Stimulated activated CD8-positive, alpha-beta memory T cell treated with anti-CD3 and anti-CD28 coated beads, Interleukin-15, amount 100 ng/mL, for 1 hour (primary cell): ENCODE measurements around the gene SIDT2.

Source experiments
- DNase-seq: peaks from one replicate; pipeline ENCODE4 v3.0.0-alpha.2; 2020; ENCODE audit warnings: low read depth

SIDT2 gene

DNA sequence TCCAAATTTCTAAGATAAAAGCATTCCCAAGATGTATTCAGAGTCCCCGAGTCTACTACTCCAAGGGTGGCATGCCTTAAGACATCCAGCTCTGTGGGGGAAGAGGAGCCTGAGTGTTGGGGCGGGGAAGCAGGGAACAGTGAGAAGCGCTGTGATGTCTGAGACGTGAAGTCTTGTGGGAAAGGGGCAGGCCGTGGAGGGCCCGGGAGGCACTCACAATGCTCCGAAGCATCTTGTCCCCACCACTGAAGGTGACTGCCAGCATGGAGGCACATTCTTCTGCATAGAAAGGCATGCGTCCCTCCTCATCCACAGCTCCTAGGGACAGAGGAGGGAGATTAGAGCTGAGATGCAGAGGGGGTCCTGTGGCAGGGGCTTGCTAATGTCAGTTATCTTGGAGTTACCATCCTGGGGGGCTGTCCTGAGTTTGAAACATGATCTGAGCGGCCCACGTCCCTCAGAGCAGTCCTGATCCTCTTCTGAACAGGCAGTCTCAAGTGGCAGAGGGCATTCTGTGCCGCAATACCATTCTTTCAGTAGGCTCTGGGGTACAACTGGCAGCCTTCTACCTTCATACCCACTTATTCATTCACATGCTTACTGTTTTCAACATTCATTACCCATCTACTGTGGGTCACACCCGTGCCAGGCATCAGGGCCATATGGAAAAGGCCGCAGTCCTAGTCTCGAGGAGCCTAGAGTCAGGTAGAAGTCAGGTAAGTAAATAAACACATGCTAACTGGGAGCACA is 44.6 kb downstream of the SIDT2 start:
- no peak for DNase-seq

DNA sequence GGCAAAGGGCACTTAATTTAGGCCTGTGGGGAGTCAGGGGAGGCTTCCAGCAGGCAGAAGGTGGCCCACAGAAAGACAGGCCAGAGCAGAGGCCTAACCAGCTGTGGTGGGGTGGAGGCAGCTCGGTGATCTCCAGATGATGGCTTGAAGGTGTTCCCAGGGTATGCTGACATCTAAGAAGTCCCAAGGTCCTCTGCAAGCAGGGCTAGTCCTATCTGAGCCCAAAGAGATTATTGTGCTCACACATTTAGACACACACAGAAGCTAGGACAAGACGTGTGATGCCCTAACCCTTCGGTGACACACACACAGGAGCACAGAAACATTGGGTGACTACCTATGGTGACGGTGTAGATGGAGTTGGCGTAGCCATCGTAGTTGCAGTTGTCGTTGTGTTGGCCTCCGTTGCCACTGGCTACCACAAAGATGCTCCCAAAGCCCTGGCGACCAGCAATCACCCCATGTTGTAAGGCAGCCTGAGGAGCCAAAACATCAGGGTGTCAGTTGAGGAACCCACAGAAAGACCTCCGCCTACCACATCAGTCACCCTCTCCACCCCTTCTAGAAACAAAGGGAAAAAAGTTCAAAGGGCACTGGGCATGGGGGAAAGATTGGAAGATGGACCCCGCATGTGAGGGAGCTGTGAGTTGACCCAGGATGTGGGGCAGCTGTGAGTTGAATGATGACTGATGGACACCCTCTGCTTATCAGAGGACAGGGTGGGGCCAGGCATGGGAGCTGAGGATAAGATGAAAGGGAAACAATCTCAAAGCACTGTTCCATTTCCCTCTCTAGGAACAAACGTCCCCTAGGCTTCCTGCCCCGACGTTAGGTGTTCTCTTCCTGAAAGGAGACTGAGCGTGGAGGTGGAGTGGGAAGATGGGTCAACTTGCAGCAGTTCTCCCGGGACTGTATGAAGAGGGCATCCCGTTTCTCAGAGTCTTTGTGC is 45.5 kb downstream of the SIDT2 start:
- DNase-seq: no peak

DNA sequence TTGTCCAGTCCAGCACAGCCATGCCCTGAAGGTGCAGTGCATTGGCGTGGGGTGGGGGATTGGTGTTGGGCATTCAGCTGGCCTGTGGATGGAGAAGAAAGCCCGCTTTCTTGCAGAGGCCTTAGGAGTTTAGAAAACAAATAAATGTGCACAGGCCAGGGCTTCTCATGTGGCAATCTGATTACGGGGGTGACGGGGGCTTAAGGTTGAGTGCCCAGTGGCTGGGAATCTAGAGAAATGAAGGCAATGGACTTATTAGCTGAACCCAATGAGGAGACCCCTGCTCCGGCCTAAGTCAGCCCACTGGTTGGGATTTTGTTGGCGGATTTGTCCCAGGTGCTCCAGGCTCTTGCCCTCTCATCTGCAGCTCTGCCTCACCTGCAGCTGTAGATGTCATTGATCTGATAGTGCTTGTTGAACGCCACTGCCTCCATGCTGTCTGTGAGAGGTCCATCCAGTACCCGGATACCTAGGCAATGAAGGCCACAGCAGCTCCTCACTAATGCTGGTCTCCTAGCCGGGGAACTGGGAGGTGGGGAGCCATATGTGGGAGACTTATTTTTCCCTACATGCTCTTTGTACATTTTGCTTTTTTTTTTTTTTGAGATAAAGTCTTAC is 47.1 kb downstream of the SIDT2 start:
- DNase-seq: no peak

DNA sequence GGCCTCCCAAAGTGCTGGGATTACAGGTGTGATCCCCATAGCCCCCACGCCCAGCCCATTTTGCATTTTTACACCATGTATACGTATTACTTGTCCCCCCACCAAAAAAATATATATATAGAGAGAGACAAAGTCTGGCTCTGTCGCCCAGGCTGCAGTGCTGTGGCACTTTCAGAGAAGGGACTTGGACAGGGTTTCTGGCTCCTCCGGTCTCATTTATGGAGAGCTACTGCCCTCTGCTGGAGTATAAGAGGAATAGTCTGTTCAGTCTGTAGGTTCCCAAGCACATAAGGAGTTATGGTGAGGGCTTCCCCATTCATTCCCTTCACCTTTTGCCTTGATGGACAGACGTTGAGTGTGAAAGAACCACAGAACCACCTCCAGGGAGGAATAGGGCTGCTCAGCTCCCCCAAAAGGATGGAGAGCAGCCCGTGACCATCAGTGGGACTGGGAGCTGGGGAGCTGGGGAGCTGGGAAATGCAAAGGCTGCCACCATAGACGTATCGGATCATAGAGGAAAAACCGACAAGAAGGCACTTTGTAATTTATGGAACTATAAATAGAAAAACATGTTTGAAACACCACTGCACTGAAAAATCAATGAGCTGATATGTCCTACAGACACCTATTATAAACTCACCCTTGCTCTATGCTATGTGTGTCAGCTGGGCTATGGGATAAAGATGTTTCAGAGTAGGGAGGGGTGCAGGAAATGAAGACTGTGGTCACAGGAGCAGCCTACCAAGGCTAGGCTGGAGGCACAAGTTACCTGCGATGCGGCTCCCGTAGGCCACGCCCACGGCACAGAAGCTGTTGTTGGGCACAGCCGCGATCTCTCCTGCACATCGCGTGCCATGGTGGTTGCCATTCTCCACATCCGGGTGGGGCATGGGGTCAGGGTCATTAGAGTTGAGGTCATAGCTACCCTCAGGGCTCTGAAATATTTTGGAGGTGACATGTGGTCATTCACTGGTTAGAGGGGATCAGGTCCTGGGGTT is 48.1 kb downstream of the SIDT2 start:
- DNase-seq: no peak

DNA sequence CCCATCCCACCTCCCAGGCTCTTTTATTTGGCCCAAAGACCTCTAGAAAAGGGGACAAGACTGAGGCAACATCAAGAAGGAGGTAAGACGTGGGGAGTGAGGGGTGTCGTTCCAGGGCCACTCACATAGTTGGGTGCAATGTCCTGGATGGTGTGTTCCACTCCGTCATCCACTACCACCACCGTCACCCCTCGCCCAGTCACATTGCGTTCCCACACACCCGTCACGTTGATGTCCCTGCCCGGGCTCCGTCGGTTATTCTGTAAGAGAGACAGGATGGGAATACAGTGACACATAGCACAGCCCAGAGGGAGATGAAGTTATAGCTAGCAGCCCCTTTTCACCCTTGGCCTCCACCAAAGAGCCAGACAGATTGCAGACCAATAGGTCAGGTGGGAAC is 49.5 kb downstream of the SIDT2 start:
- DNase-seq: no peak

DNA sequence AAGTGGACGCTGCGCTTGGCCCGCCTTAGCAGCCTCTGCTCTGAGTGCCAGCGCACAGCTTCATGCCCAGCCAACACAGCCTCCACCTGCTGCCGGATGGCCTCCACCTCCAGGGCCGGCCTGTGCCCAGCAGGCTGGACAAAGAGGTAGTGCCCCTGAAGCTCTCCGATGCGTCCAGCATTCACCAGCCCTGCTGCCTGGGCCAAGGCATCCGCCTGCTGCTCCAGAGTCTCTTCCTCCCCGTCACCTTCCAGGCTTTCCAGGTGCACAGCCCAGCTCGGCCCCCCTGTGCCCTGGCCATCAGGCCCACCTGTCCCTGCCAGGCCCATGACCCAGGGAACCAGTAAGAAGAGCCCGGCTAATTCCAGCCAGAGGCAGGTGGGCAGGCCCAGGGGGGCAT is 50.9 kb downstream of the SIDT2 start:
- DNase-seq: no peak

DNA sequence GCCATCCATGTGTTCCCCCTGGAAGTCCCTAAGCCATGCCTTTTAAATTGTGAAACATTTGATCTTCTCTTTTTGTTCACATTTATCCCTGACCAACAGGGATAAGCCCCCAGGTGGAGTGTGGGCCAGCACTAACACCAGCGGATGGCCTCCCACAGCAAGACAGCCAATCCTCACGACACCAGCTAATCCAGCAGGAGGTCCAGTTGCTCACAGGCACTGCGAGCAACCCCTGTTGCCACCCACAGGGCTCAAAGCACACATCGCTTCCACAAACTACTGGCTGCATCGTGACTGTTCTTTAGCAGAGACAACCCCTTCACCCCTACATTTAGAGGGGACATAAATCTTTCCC is 51.4 kb downstream of the SIDT2 start:
- no peak for DNase-seq

DNA sequence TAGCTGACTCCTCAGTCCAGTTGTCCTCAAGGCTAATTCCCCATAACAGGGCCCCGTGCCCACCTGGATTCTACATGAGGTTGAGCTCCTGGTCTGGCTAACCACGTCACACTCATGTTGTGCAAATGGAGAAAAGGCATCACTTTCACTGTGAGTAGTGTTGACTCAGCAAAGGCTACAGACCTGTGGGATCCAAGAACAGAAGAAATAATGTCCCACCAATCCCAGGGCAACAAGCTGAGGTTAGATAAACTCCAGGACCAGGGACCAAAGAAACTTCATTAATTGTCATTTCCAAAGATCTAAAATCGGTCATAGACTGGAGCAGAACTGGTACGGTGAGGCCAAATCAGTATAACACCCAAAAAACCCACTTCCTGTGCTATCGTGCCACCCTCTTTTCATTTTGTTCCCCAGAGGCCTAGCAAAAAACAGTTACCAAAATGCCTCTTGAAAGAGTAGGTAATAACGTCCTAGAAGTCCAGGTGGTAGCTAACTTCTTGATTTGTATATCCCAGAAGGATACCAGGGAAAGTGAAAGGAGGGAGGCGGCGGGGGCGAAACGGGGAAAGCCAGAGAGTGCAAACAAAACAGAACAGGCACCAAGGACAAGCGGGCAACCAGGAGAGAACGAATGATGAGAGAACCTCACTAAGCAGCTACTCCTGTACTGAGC is 51.9 kb downstream of the SIDT2 start:
- no peak for DNase-seq

DNA sequence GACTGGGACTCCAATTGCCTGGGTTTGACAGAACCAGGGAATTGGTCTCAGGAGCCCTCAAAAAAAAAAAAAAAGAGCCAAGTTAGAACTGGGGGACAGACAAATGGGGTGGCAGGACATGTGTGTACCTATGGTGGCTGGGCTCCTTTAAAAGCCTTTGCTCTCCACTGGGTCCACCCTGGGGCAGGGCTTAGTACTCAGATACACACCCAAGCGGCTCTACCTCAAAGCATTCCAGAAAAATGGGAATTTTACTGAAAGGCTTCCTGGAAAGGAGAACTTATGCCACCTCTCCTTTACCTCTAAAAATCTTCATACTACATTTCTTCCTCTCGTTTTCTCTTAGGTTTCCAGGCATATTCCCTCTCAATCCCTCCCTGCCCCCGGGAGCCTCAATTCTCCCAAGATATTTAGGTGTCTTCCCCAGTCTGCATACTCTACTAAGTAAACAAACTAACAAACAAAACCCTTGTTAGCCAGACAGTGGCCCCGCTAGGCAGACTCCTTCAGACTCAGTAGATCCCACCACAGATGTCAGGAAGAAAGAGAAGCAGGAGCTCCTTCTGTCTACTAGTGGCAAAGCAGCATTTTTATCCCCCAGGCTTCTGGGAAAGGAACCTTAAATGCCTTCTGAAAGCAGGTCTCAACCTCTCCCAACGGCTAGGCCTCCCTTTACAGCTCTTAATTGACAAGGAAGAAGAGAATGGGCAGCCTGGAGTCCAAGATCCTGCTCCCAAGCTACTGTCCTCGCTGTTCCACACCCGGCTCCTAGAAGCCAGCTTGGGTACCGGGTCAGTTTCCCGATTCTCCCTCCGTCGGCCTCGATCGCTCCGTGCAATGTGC is 52.7 kb downstream of the SIDT2 start:
- no peak for DNase-seq

DNA sequence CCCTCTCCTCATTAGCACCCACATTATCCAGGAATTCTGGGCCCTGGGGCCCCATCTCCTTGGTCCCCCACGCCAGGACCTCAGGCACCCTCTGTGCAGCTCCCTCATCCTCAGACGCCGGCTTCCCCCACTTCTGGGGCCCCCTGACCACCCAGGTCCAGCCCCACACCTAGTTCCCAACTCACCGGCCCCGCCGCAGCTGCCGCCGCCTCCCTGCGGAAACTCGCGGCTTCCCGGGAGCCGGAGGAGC is 53.2 kb downstream of the SIDT2 start, which contains the start of gene PCSK7:
Gene PCSK7, minus strand, starts transcription at position 232 of the 250 bp plus-strand sequence. CDS start 2,229 bp downstream, outside the sequence.
- no peak for DNase-seq

DNA sequence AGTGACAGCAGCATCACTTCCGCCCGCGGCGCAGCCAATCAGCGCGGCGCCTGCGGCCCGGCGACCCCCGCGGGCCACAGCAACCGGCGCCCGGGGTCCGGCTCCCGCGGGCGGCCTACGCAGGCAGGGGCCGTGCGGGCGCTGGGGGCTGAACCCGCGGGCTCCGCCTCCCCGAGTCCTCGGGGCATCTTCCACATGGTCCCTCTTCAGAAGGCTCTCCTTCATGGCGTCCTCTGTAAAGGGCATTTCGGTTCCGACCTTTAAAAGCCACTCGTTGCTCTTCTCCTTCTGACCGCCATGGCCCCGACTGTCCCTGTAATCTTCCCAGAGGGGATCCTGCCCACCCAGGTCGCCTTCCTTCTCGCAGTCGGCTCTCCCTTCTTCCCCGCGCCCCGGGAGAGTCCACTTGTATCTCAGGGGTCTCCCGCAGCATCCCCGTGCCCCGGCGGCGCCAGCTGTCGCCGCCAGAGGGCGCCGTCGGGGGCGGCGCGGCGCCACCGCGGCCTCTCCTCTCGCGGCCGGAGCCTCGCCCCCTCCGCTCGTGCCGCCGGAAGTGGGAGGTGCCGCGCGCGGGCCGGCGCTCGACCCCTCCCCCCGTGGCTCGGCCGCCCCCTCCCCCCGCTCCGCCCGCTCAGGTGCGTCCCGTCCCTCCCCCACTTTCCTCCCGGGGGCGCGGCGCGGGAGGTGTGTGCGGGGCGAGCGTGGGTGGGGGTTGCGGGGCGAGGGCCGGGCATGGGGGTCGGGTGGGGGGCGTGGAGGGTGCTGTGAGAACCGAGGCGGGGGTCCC is 53.7 kb downstream of the SIDT2 start, which contains the start of gene RNF214:
Gene RNF214, plus strand, starts transcription at position 580 of the 787 bp plus-strand sequence. CDS start 1,602 bp downstream, outside the sequence.
- peak; percentile 35 for DNase-seq

DNA sequence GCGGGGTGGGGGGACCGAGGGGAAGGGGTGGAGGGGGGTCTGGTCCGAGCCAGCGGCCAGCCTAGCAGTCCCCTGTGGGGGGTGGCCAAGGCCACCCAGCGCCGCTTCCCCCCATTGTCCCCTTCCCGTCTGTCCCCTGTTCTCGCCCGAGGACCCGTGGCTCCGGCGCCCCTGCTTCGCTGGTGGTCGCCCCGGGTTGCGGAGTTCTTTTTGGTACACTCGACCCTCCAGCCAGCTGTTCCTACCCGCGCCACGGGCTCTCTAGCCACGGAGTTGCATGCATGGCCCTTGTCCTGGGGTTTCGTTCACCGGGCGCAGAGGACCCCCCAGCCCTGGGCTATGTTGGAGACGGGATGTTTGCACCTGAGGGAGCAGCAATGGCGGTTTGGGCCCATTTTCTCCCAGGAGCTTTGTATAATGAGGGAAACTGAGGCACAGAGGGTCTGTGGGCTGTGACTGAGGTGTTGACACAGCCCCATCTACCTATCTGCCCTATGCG is 54.4 kb downstream of the SIDT2 start:
- no peak for DNase-seq

DNA sequence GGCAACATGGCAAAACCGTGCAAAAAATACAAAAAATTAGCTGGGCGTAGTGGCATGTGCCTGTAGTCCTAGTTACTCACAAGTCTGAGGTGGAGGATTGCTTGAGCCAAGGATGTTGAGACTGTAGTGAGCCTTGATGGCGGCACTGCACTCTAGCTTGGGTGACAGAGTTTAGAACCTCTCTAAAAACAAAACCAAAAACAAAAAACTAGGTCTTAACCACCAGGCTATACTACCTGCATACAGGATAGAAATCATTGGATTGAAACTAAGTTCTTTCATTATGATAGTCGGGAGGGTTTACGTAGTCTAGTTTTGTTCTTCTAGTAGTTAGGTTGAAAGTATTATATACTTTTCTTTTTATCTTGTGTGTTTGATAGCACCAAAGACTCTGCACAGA is 59.7 kb downstream of the SIDT2 start:
- DNase-seq: no peak

DNA sequence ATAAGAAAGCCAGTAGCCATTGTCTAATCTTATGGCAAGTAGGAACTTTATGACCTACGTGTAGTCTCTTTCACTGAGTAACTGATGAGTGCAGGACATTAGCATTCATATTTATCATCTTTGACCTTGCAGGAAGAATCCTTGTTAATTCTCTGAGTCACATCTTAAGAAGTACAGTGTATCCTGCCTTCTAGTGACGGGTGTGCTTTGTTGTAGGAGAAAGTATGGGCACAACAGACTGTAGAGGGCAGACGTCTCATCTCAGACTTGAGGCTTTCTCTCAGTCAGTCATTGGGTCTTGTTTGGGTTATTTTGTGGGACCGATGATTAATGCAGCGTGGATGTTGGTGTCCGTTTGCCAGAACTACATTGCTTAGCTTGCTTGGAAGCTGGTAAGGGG is 60.8 kb downstream of the SIDT2 start:
- DNase-seq: no peak
